SU-DHL-6 (cell line): ENCODE measurements around the gene JAKMIP1.

ENCODE experiments used
- EZH2phosphoT487 ChIP-seq: fragments of 200-600 bp; sonication (generic), shearing (Covaris generic); conservative IDR thresholded peaks from 2 replicates; pipeline ENCODE4 v1.6.1; 2018; ENCODE audit warnings: mild to moderate bottlenecking, antibody characterized with exemption, low read length, moderate library complexity, mixed read lengths
- TF ChIP-seq, protein P1 (sequence below): fragments of 200-600 bp; sonication (generic); IDR thresholded peaks from one replicate; pipeline ENCODE4 v1.5.1; 2017; ENCODE audit warnings: antibody characterized with exemption, mild to moderate bottlenecking, low read length, moderate library complexity; ENCODE audit not compliant: insufficient read depth, poor library complexity, severe bottlenecking

DNA sequence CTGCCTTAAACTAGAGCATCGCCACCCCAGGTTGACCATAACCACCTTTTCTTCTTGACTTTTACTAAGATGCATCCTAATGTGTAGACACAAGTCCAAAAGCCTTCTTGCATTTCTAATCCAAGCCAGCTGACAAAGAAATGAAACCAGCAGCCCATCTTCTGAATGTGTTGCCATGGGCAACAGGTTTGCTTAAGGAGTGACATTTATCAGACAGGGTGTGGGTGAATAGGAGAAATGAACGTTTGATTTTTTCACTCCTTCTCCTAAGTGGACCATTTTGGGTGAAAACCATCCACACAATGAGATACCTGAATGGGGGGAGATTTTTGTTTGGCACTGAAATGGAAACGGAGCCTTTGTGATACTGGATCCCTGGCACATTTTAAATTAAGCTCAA is 109.4 kb downstream of the JAKMIP1 start:
- TF ChIP-seq, protein P1, sequence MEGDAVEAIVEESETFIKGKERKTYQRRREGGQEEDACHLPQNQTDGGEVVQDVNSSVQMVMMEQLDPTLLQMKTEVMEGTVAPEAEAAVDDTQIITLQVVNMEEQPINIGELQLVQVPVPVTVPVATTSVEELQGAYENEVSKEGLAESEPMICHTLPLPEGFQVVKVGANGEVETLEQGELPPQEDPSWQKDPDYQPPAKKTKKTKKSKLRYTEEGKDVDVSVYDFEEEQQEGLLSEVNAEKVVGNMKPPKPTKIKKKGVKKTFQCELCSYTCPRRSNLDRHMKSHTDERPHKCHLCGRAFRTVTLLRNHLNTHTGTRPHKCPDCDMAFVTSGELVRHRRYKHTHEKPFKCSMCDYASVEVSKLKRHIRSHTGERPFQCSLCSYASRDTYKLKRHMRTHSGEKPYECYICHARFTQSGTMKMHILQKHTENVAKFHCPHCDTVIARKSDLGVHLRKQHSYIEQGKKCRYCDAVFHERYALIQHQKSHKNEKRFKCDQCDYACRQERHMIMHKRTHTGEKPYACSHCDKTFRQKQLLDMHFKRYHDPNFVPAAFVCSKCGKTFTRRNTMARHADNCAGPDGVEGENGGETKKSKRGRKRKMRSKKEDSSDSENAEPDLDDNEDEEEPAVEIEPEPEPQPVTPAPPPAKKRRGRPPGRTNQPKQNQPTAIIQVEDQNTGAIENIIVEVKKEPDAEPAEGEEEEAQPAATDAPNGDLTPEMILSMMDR, result no peak
- TF ChIP-seq EZH2phosphoT487, result no peak
